BJ (cell line): ENCODE results near the gene ALCAM. TPM values are rescaled to one million over a fixed set of nuclear protein-coding genes. Genes with fewer than 3 reads are reported as not detected.

ENCODE experiments used
- CTCF ChIA-PET: fragments of 350-600 bp; formaldehyde crosslinking; extraction: SDS; loops from one replicate; lab custom pipeline; 2021; ENCODE audit warnings: antibody characterized with exemption, inconsistent platforms; lab: Yijun Ruan, JAX
- POLR2A ChIA-PET: fragments of 300-600 bp; sonication (Branson Sonifier 250); formaldehyde crosslinking; extraction: SDS; loops from one replicate; lab custom pipeline; 2021; ENCODE audit warnings: antibody characterized with exemption; lab: Charles Lee
- DNase-seq: peaks from one replicate; pipeline ENCODE4 v3.0.0-alpha.2; 2011; ENCODE audit warnings: low read depth
- H3K27me3 ChIP-seq: 2 replicates; pipeline ENCODE4 v1.6.0; 2011; ENCODE audit warnings: low read length; ENCODE audit not compliant: control insufficient read depth, insufficient read depth
- H3K36me3 ChIP-seq: 2 replicates; pipeline ENCODE4 v1.5.1; 2011; ENCODE audit warnings: low read length; ENCODE audit not compliant: control insufficient read depth, insufficient read depth
- H3K4me3 ChIP-seq: 2 replicates; pipeline ENCODE4 v1.5.1; 2011; ENCODE audit warnings: low read depth, mild to moderate bottlenecking, control low read depth, low read length
- CTCF ChIP-seq: IDR thresholded peaks from 2 replicates; pipeline ENCODE4 v1.5.1; 2011; ENCODE audit warnings: low read depth, mild to moderate bottlenecking, control low read depth, inconsistent platforms, low read length, moderate library complexity; ENCODE audit not compliant: insufficient read depth
- polyA plus RNA-seq: library from polyadenylated mRNA; depleted of rRNA; stranded (reverse); fragments of >200 nt; gene quantifications from 2 replicates; pipeline ENCODE4 v1.2.3, GENCODE V29; 2011

Gene ALCAM
- polyA plus RNA-seq, 1 experiment: 89.5 TPM

DNA sequence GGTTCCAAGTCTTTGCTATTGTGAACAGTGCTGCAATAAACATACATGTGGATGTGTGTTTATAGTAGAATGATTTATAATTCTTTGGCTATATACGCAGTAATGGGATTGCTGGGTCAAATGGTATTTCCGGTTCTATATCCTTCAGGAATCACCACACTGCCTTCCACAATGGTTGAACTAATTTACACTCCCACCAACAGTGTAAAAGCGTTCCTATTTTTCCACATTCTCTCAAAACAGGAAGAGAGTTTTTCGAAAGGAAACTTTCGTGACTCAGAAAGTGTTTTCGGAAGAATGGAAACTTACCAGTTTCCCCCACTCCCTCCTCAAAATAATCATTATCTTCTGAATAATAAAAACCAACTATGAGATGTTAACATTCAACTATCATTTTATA lies 205.8 kb downstream of the ALCAM start:
- CTCF ChIA-PET: no interaction called here
- no peak overlapping the region for H3K4me3 ChIP-seq

GRCh38 chr3:105579439-105579838 lies 212.7 kb downstream of the ALCAM start:
- CTCF ChIA-PET: no interaction called here
- H3K36me3 ChIP-seq: no peaks in the 10 kb centered on the region
- H3K4me3 ChIP-seq: no peak overlapping the region
- no peak for TF ChIP-seq CTCF
- POLR2A ChIA-PET: no interaction called here
- DNase-seq: no peak
- H3K27me3 ChIP-seq: no peaks in the 10 kb centered on the region

More for the DNA sequence above, 205.8 kb downstream of the ALCAM start:
- no peak for TF ChIP-seq CTCF
- Histone ChIP-seq H3K36me3 (no peaks in the 10 kb centered on the region), H3K27me3 (no peaks in the 10 kb centered on the region)
- no peak for DNase-seq
- POLR2A ChIA-PET: no interaction called here

DNA sequence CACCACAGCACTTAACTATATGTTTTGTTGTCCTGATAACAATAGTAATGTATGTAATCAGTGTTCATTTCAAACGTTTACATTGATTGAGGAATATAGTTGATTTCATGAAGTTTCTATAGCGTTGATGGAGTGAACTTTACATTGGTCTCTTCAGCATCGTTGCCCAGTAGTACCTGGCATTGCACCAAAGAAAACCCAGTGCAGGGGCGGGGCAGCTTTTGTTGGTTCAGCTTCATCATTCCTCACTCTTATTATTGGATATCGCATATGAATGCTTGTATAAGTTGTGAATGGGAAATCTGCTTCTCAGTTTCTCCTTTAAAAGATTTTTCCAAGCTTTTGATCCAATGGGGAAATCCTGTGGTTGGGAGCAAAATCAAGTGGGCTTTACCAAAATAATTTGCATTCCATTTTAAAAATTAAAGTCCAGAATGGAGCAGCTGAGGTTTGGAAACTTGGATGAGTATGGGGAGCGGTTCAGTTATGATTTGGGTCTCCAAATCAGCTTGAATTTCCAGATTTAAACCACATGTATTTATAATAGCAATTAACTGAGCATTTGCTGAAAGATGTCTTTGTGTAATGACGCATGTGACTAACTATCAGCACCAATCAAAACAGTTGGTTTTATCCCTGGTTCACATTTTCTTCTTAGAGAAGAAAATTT lies 213.7 kb downstream of the ALCAM start:
- H3K27me3 ChIP-seq: no peaks in the 10 kb centered on the region
- no peak for TF ChIP-seq CTCF
- POLR2A ChIA-PET: no interaction called here
- H3K4me3 ChIP-seq: no peak overlapping the region
- no peak for DNase-seq
- H3K36me3 ChIP-seq: no peaks in the 10 kb centered on the region
- CTCF ChIA-PET: no interaction called here

- POLR2A ChIA-PET: interaction anchor here (0.5 kb wide), 1 partner anchor 111 kb away, joined by 3 read pairs; no protein-coding TSS in a partner anchor
- CTCF ChIA-PET: no interaction called here
- no peaks in the 10 kb centered on the region for H3K27me3 ChIP-seq
- no peak overlapping the region for H3K4me3 ChIP-seq
- no peak for DNase-seq
- no peak for TF ChIP-seq CTCF
- H3K36me3 ChIP-seq: no peaks in the 10 kb centered on the region
These were observed 215.3 kb downstream of the ALCAM start for GRCh38 chr3:105582015-105582414.

DNA sequence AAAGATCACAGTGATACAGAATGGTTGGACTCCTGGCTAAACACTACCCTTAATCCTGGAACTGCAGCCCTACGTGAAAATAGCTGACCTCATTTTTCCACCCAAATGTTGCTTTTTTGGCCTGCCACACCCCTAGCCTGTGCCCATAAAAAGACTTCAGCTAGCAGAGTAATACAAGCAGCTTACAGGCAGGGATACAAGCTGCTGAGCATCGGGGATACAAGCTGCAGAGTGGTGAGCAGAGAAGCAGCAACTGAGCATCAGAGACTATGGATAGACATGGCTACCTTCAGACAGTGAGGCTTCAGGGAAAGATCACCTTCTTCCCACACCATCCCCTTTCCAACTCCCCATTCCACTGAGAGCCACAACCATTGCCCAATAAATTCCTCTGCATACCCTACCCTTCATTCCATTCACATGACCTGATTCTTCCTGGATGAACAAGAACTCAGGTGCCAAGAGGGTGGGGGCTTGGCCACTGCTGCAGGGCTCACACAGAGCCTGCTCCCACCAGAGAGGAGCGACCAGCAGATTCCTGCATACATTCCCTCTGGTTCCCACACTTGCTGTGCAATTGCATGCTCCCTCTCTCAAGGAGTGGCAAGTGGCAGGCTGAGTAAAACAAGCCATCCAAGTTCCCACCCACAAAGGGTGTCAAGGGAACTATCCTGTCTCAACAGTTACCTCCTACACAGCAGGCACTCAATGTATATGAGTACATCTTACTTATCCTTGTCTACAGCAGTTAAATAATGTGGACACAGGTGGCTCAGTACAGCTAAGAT lies 217.5 kb downstream of the ALCAM start:
- CTCF ChIA-PET: no interaction called here
- no peaks in the 10 kb centered on the region for H3K36me3 ChIP-seq
- POLR2A ChIA-PET: interaction anchor here (0.6 kb wide), 1 partner anchor 187 kb away, joined by 3 read pairs; no protein-coding TSS in a partner anchor
- no peak for DNase-seq
- no peak overlapping the region for H3K4me3 ChIP-seq
- H3K27me3 ChIP-seq: no peaks in the 10 kb centered on the region
- no peak for TF ChIP-seq CTCF
